ENCODE measurements around the gene MTCH1. TPM values are rescaled to one million over a fixed set of nuclear protein-coding genes. Genes with fewer than 3 reads are reported as not detected.

MTCH1 gene
- total RNA-seq, 4 donors from 2014 or later = 185 to 242 (median 199) TPM

DNA sequence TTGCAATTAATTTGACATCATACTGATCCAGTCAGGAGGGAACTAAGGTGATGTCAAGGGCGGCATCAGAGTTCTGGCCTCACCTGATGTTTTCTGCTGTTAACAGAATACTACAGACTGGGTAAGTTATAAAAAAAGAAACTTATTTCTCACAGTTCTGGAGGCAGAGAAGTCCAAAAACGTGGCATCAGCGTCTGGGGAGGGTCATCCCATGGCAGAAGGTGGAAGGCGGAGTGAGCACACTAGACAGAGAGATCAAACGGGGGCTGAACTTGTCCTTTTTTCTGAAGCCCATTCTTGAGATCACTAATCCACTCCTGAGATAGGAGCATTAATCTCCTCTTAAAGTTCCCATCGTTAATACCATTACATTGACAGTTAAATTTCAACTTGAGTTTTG lies 3.3 kb upstream of the MTCH1 start:
- Histone ChIP-seq H3K4me1 (peaks cover 0 to 22% (median 1%) of the 10 kb centered on the region in 3 donors), H3K27ac (no peak overlapping the region), H3K27me3 (no peaks in the 10 kb centered on the region), H3K4me3 (no peak overlapping the region), H3K9me3 (no peaks in the 10 kb centered on the region), H3K36me3 (no peaks in the 10 kb centered on the region)
- TF ChIP-seq POLR2AphosphoS5 (IDR thresholded peaks at IDR 0.05) = no peak
- no peak for TF ChIP-seq POLR2A (IDR thresholded peaks at IDR 0.05)
- TF ChIP-seq EP300 (IDR thresholded peaks at IDR 0.05) = no peak
- TF ChIP-seq, protein P1, sequence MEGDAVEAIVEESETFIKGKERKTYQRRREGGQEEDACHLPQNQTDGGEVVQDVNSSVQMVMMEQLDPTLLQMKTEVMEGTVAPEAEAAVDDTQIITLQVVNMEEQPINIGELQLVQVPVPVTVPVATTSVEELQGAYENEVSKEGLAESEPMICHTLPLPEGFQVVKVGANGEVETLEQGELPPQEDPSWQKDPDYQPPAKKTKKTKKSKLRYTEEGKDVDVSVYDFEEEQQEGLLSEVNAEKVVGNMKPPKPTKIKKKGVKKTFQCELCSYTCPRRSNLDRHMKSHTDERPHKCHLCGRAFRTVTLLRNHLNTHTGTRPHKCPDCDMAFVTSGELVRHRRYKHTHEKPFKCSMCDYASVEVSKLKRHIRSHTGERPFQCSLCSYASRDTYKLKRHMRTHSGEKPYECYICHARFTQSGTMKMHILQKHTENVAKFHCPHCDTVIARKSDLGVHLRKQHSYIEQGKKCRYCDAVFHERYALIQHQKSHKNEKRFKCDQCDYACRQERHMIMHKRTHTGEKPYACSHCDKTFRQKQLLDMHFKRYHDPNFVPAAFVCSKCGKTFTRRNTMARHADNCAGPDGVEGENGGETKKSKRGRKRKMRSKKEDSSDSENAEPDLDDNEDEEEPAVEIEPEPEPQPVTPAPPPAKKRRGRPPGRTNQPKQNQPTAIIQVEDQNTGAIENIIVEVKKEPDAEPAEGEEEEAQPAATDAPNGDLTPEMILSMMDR (IDR thresholded peaks at IDR 0.05) = no peak
- ATAC-seq = no peak
- 85 to 89% methylated on average over 5 to 6 of the region's 6 CpGs for WGBS, 2 donors (ENCODE audit: low coverage in 1 of 2)

DNA sequence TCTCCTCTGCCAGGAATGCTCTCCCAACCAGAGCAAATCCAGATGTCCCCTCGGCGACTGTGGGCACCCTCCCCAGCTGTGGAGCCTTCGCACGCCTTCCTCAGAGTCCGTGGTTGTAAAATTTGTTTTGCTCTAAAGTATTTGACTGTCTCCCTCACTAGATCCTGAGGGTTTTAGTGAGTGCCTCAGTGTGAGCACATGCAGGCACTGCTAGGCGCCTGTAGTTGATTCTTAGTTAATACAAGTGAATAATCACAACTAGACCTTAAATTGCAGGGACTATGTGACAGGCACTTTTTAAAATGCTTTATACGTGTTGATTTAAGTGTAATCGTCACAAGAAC lies 680 bp upstream of the MTCH1 start:
- 0 to 2% methylated on average over 7 of the region's 8 CpGs for WGBS, 2 donors (ENCODE audit: low coverage in 1 of 2)

DNA sequence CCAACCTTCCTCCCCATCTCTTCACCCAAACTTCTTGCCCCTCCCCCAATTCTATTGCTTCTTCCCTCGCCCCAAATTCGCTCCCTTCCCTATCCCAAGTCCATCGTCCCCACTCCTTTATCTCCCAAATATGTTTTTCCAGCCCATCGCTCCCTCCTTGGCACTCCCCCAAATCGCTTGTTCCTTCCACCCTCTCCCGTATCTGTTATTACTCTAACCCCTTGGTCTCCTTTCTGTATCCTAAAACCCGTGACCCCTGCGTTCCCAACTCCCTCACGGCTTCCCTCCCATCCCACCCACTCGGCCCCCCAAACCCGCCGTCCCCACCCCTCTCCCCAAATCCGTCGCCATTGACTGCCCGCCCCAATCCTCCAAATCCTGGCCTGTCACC lies 584 bp downstream of the MTCH1 start:
- WGBS, 2 donors (ENCODE audit: low coverage in 1 of 2) = 0% methylated on average over 8 to 15 of the region's 15 CpGs
- Histone ChIP-seq H3K36me3 (peaks cover 0 to 10% of the 10 kb centered on the region in 2 donors), H3K27ac (peak overlapping the region; percentile 68 to 99 (median 98)), H3K4me1 (peaks cover 0 to 60% (median 21%) of the 10 kb centered on the region in 3 donors), H3K9me3 (no peaks in the 10 kb centered on the region), H3K4me3 (peak overlapping the region; percentile 69 to 99), H3K27me3 (no peaks in the 10 kb centered on the region)
- no peak for ATAC-seq
- TF ChIP-seq POLR2AphosphoS5 (IDR thresholded peaks at IDR 0.05) (no peak), EP300 (IDR thresholded peaks at IDR 0.05) (no peak), POLR2A (IDR thresholded peaks at IDR 0.05) (no peak)
- TF ChIP-seq, protein P1 (IDR thresholded peaks at IDR 0.05) = no peak

More for the DNA sequence above, 680 bp upstream of the MTCH1 start:
- H3K4me3 ChIP-seq = peak overlapping the region; percentile 69 to 99
- peaks cover 0 to 47% (median 16%) of the 10 kb centered on the region in 3 donors for H3K4me1 ChIP-seq
- ATAC-seq = peak; percentile 32
- H3K9me3 ChIP-seq = no peaks in the 10 kb centered on the region
- no peaks in the 10 kb centered on the region for H3K36me3 ChIP-seq
- H3K27ac ChIP-seq = peak overlapping the region; percentile 68 to 99 (median 98)
- H3K27me3 ChIP-seq = no peaks in the 10 kb centered on the region
- TF ChIP-seq POLR2AphosphoS5 (IDR thresholded peaks at IDR 0.05) (no peak), POLR2A (IDR thresholded peaks at IDR 0.05) (no peak), EP300 (IDR thresholded peaks at IDR 0.05) (no peak)
- TF ChIP-seq, protein P1 (IDR thresholded peaks at IDR 0.05) = no peak

DNA sequence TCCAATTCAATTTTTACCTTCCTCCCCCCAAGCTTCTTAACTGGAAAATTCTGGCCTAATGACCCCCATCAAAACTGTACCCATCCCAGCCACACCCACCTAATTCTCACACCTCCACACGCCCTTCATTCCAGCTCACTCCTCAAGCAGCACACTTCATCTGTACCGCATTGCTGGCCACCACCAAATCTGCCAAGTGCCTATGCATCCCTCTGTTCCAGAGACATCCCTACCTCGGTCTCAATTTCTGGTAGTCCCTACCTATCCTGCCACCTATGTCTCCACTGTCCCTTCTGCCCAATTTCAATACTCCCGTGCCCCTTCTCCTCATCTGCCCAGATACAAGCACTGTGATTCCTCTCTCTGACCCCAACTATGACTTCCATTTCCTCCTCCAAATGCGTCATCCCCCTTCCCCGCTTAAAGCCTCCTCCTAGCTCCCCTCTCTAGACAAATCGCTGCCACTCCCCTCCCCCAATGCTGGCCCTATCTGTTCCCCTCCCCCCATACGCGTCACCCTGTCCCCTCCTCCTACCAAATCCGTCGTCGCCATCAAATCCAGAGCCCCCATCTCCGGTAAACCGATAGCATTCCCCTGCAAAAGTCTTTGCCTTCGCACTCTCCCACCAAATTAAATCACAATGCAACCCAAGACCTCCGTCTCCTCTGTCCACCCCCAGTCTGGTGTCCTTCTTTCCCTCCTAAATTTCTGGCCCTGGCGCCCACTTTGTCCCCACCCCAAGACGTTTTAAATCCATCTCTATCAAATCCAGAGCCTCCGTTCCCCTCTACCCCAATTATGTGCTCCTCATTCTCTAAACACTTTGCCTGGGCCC lies 1.2 kb downstream of the MTCH1 start:
- H3K27ac ChIP-seq = peak overlapping the region; percentile 68 to 99 (median 98)
- 3% methylated on average over 18 to 19 of the region's 19 CpGs for WGBS, 2 donors (ENCODE audit: low coverage in 1 of 2)
- no peaks in the 10 kb centered on the region for H3K9me3 ChIP-seq
- peak overlapping the region; percentile 69 to 99 for H3K4me3 ChIP-seq
- H3K36me3 ChIP-seq = peaks cover 0 to 12% of the 10 kb centered on the region in 2 donors
- no peak for ATAC-seq
- peaks cover 0 to 66% (median 21%) of the 10 kb centered on the region in 3 donors for H3K4me1 ChIP-seq
- no peaks in the 10 kb centered on the region for H3K27me3 ChIP-seq
- TF ChIP-seq POLR2A (IDR thresholded peaks at IDR 0.05) (no peak), POLR2AphosphoS5 (IDR thresholded peaks at IDR 0.05) (no peak), EP300 (IDR thresholded peaks at IDR 0.05) (no peak)
- TF ChIP-seq, protein P1 (IDR thresholded peaks at IDR 0.05) = no peak

DNA sequence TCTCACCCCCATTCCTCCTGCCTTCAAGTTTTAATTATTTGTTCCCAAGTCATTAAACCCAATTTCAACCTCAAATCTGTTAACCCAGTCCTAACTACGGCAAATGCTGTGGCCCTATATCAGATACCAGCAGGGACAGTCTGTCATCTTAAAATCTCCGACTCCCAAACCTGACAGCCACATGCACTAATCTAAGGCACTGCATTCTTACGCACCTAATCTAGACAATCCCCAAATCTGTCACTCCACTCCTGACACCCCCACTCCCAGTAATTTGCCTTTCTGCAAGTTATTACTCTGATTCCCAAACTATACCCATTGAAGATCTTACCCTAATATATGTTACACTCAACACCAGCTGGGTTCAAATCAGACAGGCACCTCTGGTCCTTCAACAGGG lies 2.5 kb downstream of the MTCH1 start:
- Histone ChIP-seq H3K36me3 (peaks cover 0 to 16% of the 10 kb centered on the region in 2 donors), H3K27ac (peak overlapping the region in 1 of 4 donors; percentile 99), H3K4me1 (peaks cover 0 to 79% (median 25%) of the 10 kb centered on the region in 3 donors), H3K4me3 (no peak overlapping the region), H3K9me3 (no peaks in the 10 kb centered on the region), H3K27me3 (no peaks in the 10 kb centered on the region)
- TF ChIP-seq EP300 (IDR thresholded peaks at IDR 0.05) (no peak), POLR2A (IDR thresholded peaks at IDR 0.05) (no peak), POLR2AphosphoS5 (IDR thresholded peaks at IDR 0.05) (no peak)
- TF ChIP-seq, protein P1 (IDR thresholded peaks at IDR 0.05) = no peak
- ATAC-seq = no peak
- 81 to 94% methylated on average over 2 to 3 of the region's 3 CpGs for WGBS, 2 donors (ENCODE audit: low coverage in 1 of 2)
